Measurements from ENCODE around the gene ZFAND2A.
"Not testable (repeated sequence)": the region's sequence is repeated elsewhere in the genome, so short reads cannot be mapped to it uniquely, and the experiment has no call there.

- not testable (repeated sequence) for TF ChIP-seq EZH2 (IDR thresholded peaks at IDR 0.05; ENCODE audit: insufficient read depth, poor library complexity, severe bottlenecking); EZH2phosphoT487 (IDR thresholded peaks at IDR 0.05; ENCODE audit: insufficient read depth, low read depth)
Measured at GRCh38 chr7:1202914-1203313, 42.9 kb upstream of the ZFAND2A start.
